ENCODE results near the gene PIP5K1C.
A peak's percentile ranks its signal among the peaks of the same experiment; 100 is the strongest.

PIP5K1C gene

GRCh38 chr19:3722443-3723109 lies 22.3 kb upstream of the PIP5K1C start:
- FAIRE-seq (no peak), DNase-seq (ENCODE audit: extremely low spot score, insufficient read length, low read depth) (no peak)

GRCh38 chr19:3721887-3722442 lies 21.7 kb upstream of the PIP5K1C start:
- FAIRE-seq = no peak
- DNase-seq (ENCODE audit: extremely low spot score, insufficient read length, low read depth) = no peak

GRCh38 chr19:3721131-3721886 lies 21.0 kb upstream of the PIP5K1C start:
- FAIRE-seq (peak; percentile 54), DNase-seq (ENCODE audit: extremely low spot score, insufficient read length, low read depth) (peak; percentile 83)

GRCh38 chr19:3720349-3720917 lies 20.2 kb upstream of the PIP5K1C start:
- no peak for DNase-seq (ENCODE audit: extremely low spot score, insufficient read length, low read depth)
- FAIRE-seq = no peak

GRCh38 chr19:3719868-3720267 lies 19.6 kb upstream of the PIP5K1C start:
- no peak for DNase-seq (ENCODE audit: extremely low spot score, insufficient read length, low read depth)
- no peak for FAIRE-seq

- DNase-seq (ENCODE audit: extremely low spot score, insufficient read length, low read depth) (no peak), FAIRE-seq (no peak)
Measured at GRCh38 chr19:3716147-3716668, 15.9 kb upstream of the PIP5K1C start.

- no peak for FAIRE-seq
Measured at GRCh38 chr19:3712663-3713611, 12.7 kb upstream of the PIP5K1C start.

GRCh38 chr19:3710265-3710812 lies 10.1 kb upstream of the PIP5K1C start:
- FAIRE-seq = no peak
- no peak for DNase-seq (ENCODE audit: extremely low spot score, insufficient read length, low read depth)

More at GRCh38 chr19:3712663-3713611, 12.7 kb upstream of the PIP5K1C start:
- no peak for DNase-seq (ENCODE audit: extremely low spot score, insufficient read length, low read depth)

GRCh38 chr19:3708207-3708931 lies 8.1 kb upstream of the PIP5K1C start, which contains the start of gene TJP3:
Gene TJP3 (plus strand): TSS chr19:3708384. CDS start chr19:3728433, 20,049 bp downstream.
- DNase-seq (ENCODE audit: extremely low spot score, insufficient read length, low read depth) (no peak), FAIRE-seq (no peak)

GRCh38 chr19:3707868-3708206 lies 7.6 kb upstream of the PIP5K1C start:
- DNase-seq (ENCODE audit: extremely low spot score, insufficient read length, low read depth) = no peak
- FAIRE-seq = no peak

GRCh38 chr19:3701200-3701599 lies 932 bp upstream of the PIP5K1C start:
- DNase-seq (ENCODE audit: extremely low spot score, insufficient read length, low read depth) = no peak
- no peak for FAIRE-seq

- no peak for FAIRE-seq
- no peak for DNase-seq (ENCODE audit: extremely low spot score, insufficient read length, low read depth)
Measured at GRCh38 chr19:3699741-3700241, 477 bp downstream of the PIP5K1C start.

GRCh38 chr19:3698974-3699740 lies 1.1 kb downstream of the PIP5K1C start:
- DNase-seq (ENCODE audit: extremely low spot score, insufficient read length, low read depth) (no peak), FAIRE-seq (peak; percentile 65)

GRCh38 chr19:3698386-3698950 lies 1.8 kb downstream of the PIP5K1C start:
- DNase-seq (ENCODE audit: extremely low spot score, insufficient read length, low read depth) (no peak), FAIRE-seq (peak; percentile 35)

- FAIRE-seq = no peak
Measured at GRCh38 chr19:3697671-3698385, 2.4 kb downstream of the PIP5K1C start.

GRCh38 chr19:3697094-3697493 lies 3.2 kb downstream of the PIP5K1C start:
- no peak for FAIRE-seq
- no peak for DNase-seq (ENCODE audit: extremely low spot score, insufficient read length, low read depth)

More at GRCh38 chr19:3697671-3698385, 2.4 kb downstream of the PIP5K1C start:
- DNase-seq (ENCODE audit: extremely low spot score, insufficient read length, low read depth) = no peak

GRCh38 chr19:3696660-3696995 lies 3.6 kb downstream of the PIP5K1C start:
- FAIRE-seq (no peak), DNase-seq (ENCODE audit: extremely low spot score, insufficient read length, low read depth) (no peak)
